HG03558 (cell line): Measurements from ENCODE around the gene VARS2.

Experiments used
- ATAC-seq: cut with Tn5 transposase; IDR thresholded peaks from one replicate; pipeline ENCODE4 v1.9.1; 2021; ENCODE audit warnings: moderate number of reproducible peaks; ENCODE audit not compliant: unreplicated experiment; ENCODE audit errors: extremely low read depth

VARS2 gene

GRCh38 chr6:30883685-30884520 is 30.1 kb upstream of the VARS2 start, which contains the start of gene DDR1:
Gene DDR1 (plus strand): TSS chr6:30884519. CDS start chr6:30888730, 4,211 bp downstream.
- no peak for ATAC-seq

GRCh38 chr6:30884521-30885480 is 29.2 kb upstream of the VARS2 start:
- ATAC-seq = no peak

- ATAC-seq = no peak
Measured at GRCh38 chr6:30885481-30885998, 28.5 kb upstream of the VARS2 start.

DNA sequence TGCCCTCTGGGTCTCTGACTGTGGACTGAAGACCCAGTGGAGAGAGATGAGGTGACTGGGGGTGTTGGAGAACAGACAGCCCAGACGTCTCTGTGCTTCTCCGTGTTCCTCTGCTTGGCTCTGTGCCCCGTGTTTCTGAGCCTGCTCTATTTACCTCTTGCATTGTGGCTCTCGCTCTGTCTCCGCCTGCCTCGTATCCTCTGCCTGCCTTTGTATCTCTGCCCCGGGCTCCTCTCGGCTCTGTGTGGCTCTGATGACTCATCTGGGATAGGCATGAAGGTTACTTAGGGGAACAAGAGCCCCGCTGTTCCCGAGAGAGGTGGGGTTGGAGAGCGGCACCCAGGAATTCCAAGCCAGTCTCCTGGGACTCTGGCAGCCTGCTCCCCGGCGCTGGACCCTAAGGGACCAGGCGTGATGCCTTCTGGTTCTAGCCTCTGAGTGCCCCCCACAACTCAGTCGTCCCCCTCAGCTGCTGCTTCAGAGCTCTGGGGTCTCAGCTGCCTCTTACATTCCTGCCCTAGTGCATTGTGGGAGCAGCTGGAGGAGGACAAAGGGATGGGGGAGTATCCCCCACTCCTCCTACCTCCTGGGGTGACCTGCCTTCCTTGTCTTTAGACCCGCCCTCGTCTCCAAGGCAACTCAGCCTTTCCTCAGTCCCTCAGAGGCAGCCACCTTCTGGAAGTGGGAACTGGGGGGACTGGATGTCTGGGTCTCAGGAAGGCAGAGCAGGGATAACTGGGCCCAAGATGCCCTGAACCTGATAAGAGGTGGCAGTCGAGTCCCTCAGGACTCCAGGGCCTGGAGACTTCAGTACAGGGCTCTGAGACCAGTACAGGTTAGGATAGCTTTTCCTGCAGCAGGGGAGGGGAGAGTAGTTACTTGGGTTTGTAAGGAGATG is 27.8 kb upstream of the VARS2 start:
- ATAC-seq = no peak

DNA sequence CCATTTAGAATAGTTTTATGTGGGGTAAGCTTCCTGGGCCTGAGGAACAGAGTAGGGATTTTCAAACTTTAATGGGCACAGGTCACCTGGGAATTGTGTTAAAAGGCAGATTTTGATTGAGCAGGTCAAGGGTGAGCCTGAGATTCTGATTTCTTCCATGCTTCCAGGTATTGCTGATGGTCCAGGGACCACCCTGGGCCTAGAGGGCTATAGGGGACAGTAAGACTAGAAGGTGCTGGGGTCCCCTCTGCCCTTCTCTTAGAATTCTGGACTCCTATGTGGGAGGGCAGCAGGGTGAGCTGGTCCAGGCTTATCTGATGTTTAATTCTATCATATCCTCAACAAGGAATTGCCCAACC is 27.2 kb upstream of the VARS2 start:
- no peak for ATAC-seq

- ATAC-seq = no peak
Measured at GRCh38 chr6:30887901-30888815, 25.9 kb upstream of the VARS2 start.

DNA sequence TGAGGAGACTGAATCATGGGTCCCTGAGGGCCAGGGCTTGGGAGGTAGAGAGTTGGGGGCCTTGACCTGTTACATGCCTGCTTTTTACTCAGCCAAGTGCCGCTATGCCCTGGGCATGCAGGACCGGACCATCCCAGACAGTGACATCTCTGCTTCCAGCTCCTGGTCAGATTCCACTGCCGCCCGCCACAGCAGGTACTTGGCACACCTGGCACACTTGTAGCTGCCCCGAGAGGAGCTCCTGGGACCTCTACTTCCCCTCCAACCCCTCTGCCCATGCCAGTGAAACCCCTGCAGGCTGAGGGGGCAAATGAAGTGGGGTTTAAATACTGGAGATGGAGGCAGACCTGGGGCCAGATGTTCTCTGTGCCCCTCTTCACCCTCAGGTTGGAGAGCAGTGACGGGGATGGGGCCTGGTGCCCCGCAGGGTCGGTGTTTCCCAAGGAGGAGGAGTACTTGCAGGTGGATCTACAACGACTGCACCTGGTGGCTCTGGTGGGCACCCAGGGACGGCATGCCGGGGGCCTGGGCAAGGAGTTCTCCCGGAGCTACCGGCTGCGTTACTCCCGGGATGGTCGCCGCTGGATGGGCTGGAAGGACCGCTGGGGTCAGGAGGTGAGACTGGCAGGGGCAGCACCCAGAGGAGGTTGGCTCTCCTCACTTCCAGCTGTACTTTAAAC is 25.1 kb upstream of the VARS2 start:
- ATAC-seq = no peak

- no peak for ATAC-seq
Measured at GRCh38 chr6:30889496-30889885, 24.5 kb upstream of the VARS2 start.

GRCh38 chr6:30889921-30890645 is 24.0 kb upstream of the VARS2 start:
- no peak for ATAC-seq

DNA sequence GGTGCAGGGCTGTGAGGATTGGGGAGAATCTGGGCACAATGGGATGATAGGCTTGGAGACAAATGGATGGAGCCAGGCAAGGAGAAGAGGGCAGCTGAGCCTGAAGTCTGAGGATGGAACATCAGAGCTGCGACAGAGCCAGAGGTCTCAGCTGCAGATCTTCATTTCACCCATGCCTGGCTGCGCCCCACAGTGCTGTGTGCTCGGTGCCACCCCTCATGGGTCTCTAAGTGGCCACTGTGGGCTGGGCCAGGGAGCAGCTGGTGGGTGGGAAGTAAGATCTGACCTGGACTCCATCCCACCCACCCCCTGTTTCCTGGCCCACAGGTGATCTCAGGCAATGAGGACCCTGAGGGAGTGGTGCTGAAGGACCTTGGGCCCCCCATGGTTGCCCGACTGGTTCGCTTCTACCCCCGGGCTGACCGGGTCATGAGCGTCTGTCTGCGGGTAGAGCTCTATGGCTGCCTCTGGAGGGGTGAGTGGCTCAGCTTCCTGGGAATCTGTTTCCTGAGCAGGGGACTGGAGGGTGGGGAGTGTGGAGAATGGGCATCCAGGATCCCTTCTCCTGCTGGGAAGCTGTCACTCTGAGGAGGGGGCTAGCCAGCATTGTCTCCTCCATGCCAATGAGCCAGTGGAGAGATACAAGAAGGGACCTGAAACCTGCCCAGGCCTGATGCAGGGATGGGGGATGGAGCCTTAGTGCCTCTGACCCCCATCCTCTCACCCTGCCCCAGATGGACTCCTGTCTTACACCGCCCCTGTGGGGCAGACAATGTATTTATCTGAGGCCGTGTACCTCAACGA is 23.2 kb upstream of the VARS2 start:
- no peak for ATAC-seq

DNA sequence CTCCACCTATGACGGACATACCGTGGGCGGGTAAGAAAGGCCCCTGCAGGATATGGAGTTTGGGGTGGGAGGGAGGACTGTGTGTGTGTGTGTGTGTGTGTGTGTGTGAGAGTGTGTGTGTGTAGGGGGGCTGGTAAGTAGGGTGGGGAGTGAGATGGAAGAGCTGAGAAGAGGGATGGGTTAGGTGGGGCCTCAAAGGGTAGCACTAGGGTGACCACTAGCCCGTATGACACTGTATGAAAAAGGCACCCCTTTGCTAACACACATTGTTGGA is 22.7 kb upstream of the VARS2 start:
- ATAC-seq = no peak

GRCh38 chr6:30891816-30892538 is 22.1 kb upstream of the VARS2 start:
- no peak for ATAC-seq

DNA sequence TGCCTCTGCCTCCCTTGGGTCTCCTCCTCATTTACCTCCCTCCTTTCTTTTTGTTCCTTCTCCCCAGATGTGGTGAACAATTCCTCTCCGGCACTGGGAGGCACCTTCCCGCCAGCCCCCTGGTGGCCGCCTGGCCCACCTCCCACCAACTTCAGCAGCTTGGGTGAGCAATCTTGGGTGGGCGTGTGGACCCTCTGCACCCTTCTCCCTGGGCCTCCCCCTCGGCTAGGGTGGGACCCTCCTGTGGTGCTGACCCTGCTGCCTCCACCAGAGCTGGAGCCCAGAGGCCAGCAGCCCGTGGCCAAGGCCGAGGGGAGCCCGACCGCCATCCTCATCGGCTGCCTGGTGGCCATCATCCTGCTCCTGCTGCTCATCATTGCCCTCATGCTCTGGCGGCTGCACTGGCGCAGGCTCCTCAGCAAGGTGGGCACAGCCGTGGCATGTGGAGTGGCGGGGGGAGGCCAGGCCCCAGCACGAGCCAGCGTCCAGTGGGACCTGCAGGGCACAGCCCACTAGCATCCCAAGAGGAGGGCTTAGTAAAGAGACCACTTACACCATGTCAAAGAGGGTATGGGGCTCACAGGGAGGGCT is 20.9 kb upstream of the VARS2 start:
- no peak for ATAC-seq

DNA sequence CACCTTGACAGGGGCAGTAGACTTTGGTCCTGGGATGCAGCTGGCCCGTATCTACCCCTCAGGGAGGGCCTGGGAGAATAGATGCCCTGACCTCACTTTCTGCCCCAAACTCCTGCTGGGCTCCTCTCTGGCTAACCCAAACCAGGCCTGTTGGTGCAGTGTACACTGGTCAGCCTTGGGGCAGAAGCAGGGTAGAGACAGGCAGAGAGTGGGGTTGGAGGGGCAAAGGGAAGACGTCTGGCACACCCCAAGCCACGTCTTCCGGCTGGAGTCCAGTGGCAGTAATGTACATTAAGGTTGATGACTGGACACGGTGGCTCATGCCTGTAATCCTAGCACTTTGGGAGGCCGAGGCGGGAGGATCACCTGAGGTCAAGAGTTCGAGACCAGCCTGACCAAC is 20.4 kb upstream of the VARS2 start:
- ATAC-seq = no peak

- ATAC-seq = no peak
Measured at GRCh38 chr6:30894381-30894780, 19.7 kb upstream of the VARS2 start.

DNA sequence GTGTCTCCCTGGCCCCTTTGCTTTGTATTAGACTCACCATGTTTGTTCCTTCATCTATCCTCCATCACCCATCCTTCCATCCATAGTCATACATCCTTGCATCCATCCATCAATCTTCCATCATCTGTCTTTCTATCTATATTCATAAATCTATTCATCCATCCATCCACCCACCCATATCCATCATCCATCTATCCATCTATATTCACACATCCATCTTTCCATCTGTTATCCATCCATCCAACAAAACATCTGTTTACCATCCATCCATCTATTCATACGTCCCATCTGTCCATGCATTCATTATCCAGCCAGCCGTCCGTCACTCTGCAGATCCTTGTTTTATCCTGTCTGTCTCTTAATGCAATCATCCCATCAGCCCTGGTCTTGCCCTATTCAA is 19.1 kb upstream of the VARS2 start:
- no peak for ATAC-seq
